NOMO-1 treated with DMSO at 0.1 percent for 48 hours (cell line): ENCODE data around the gene CACNG4.

Experiments used
- DNase-seq: peaks from one replicate; lab custom pipeline; 2025; ENCODE audit not compliant: unreplicated experiment; lab: John Stamatoyannopoulos, UW

Gene CACNG4

GRCh38 chr17:66983414-66984021 is 19.0 kb downstream of the CACNG4 start:
- no peak for DNase-seq

GRCh38 chr17:66984730-66985129 is 20.2 kb downstream of the CACNG4 start:
- DNase-seq, result no peak

GRCh38 chr17:66985338-66986237 is 21.1 kb downstream of the CACNG4 start:
- DNase-seq, result no peak

GRCh38 chr17:66986659-66987058 is 22.2 kb downstream of the CACNG4 start:
- no peak for DNase-seq

- DNase-seq, result no peak
Observed at GRCh38 chr17:66987059-66987616, 22.6 kb downstream of the CACNG4 start.

GRCh38 chr17:66988069-66988798 is 23.7 kb downstream of the CACNG4 start:
- no peak for DNase-seq

- no peak for DNase-seq
Observed at GRCh38 chr17:66989076-66989475, 24.6 kb downstream of the CACNG4 start.

- DNase-seq, result no peak
Observed at GRCh38 chr17:66989579-66989978, 25.1 kb downstream of the CACNG4 start.

GRCh38 chr17:66990047-66990446 is 25.5 kb downstream of the CACNG4 start:
- no peak for DNase-seq

GRCh38 chr17:66992911-66993442 is 28.5 kb downstream of the CACNG4 start:
- DNase-seq, result no peak

GRCh38 chr17:66994361-66994760 is 29.9 kb downstream of the CACNG4 start:
- DNase-seq, result no peak

- DNase-seq, result no peak
Observed at GRCh38 chr17:66994930-66995535, 30.5 kb downstream of the CACNG4 start.

GRCh38 chr17:66995944-66996343 is 31.4 kb downstream of the CACNG4 start:
- no peak for DNase-seq

GRCh38 chr17:66996926-66997325 is 32.4 kb downstream of the CACNG4 start:
- DNase-seq, result no peak

- DNase-seq, result no peak
Observed at GRCh38 chr17:67003231-67003630, 38.7 kb downstream of the CACNG4 start.

- no peak for DNase-seq
Observed at GRCh38 chr17:67004181-67004580, 39.7 kb downstream of the CACNG4 start.

GRCh38 chr17:67007266-67007665 is 42.8 kb downstream of the CACNG4 start:
- no peak for DNase-seq

- no peak for DNase-seq
Observed at GRCh38 chr17:67008101-67008500, 43.6 kb downstream of the CACNG4 start.

GRCh38 chr17:67011527-67012175 is 47.1 kb downstream of the CACNG4 start:
- DNase-seq, result no peak

GRCh38 chr17:67013891-67014290 is 49.4 kb downstream of the CACNG4 start:
- no peak for DNase-seq
